Measurements from ENCODE around the gene CRB2.

- TF ChIP-seq POLR2A (IDR thresholded peaks at IDR 0.05) (no peak), CTCF (IDR thresholded peaks at IDR 0.05) (no peak), POLR2AphosphoS5 (IDR thresholded peaks at IDR 0.05; ENCODE audit: insufficient read depth in 1 of 2, low read depth in 1 of 2) (no peak)
Observed at GRCh38 chr9:123371805-123372590, 16.0 kb downstream of the CRB2 start.
